IMR-90 (cell line): ENCODE measurements around the gene TFAP2C. TPM values are rescaled to one million over a fixed set of nuclear protein-coding genes. Genes with fewer than 3 reads are reported as not detected.

Source experiments
- ATAC-seq: fragments of 200-7000 bp; cut with Tn5 transposase; 2 replicates; pipeline ENCODE4 v1.9.1; 2020; ENCODE audit warnings: low read depth, mild to moderate bottlenecking, moderate library complexity
- BruUV-seq: library from RNA; stranded (reverse); fragments of 400-500 nt; replicated peaks from 2 replicates; lab custom pipeline; 2021; lab: Mats Ljungman, UMichigan
- CTCF ChIA-PET: fragments of 300-600 bp; formaldehyde crosslinking; extraction: SDS; loops from one replicate; lab custom pipeline; 2021; ENCODE audit warnings: antibody characterized with exemption; lab: Yijun Ruan, JAX
- POLR2A ChIA-PET: fragments of 300-600 bp; sonication (Branson Sonifier 250); formaldehyde crosslinking; loops from one replicate; lab custom pipeline; 2022; ENCODE audit warnings: antibody characterized with exemption; ENCODE audit not compliant: unreplicated experiment; lab: Charles Lee
- DNase-seq: peaks from one replicate; pipeline ENCODE4 v3.0.0; 2013
- H2AFZ ChIP-seq: replicated peaks from 2 replicates; pipeline ENCODE3; 2013; ENCODE audit warnings: low read length, mild to moderate bottlenecking; ENCODE audit not compliant: poor library complexity
- H2AK5ac ChIP-seq: 2 replicates; pipeline ENCODE4 v1.6.1; 2013; ENCODE audit warnings: low read depth, low read length, inconsistent platforms
- H2AK9ac ChIP-seq: replicated peaks from 2 replicates; pipeline ENCODE3; 2013; ENCODE audit warnings: mild to moderate bottlenecking, low read depth, low read length, moderate library complexity; ENCODE audit not compliant: poor library complexity
- H2BK120ac ChIP-seq: 2 replicates; pipeline ENCODE4 v1.6.1; 2013; ENCODE audit warnings: low read depth, low read length, inconsistent platforms
- H2BK15ac ChIP-seq: 3 replicates; pipeline ENCODE4 v1.6.1; 2013; ENCODE audit warnings: low read depth, low read length, inconsistent platforms
- H2BK20ac ChIP-seq: 2 replicates; pipeline ENCODE4 v1.6.1; 2013; ENCODE audit warnings: low read depth, mild to moderate bottlenecking, inconsistent platforms, low read length, moderate library complexity
- H2BK5ac ChIP-seq: 2 replicates; pipeline ENCODE4 v1.6.1; 2013; ENCODE audit warnings: mild to moderate bottlenecking, low read depth, low read length, inconsistent platforms; ENCODE audit not compliant: poor library complexity, severe bottlenecking
- H3K14ac ChIP-seq: replicated peaks from 2 replicates; pipeline ENCODE4 v1.6.1; 2013; ENCODE audit warnings: low read depth, low read length, inconsistent platforms
- H3K18ac ChIP-seq: 2 replicates; pipeline ENCODE4 v1.6.1; 2013; ENCODE audit warnings: low read depth, low read length, control low read depth
- H3K23ac ChIP-seq: 2 replicates; pipeline ENCODE4 v1.6.1; 2013; ENCODE audit warnings: low read depth, low read length, inconsistent platforms
- H3K27ac ChIP-seq: 2 replicates; pipeline ENCODE4 v1.5.1; 2013; ENCODE audit warnings: mild to moderate bottlenecking, control low read depth, low read length; ENCODE audit not compliant: insufficient read depth
- H3K27me3 ChIP-seq: 2 replicates; pipeline ENCODE4 v1.6.1; 2013; ENCODE audit warnings: low read length; ENCODE audit not compliant: control insufficient read depth, insufficient read depth
- H3K36me3 ChIP-seq: 2 replicates; pipeline ENCODE4 v1.6.1; 2013; ENCODE audit warnings: low read length, mixed read lengths; ENCODE audit not compliant: control insufficient read depth, insufficient read depth
- H3K4ac ChIP-seq: 2 replicates; pipeline ENCODE4 v1.6.1; 2013; ENCODE audit warnings: low read depth, low read length, inconsistent platforms
- H3K4me1 ChIP-seq: 2 replicates; pipeline ENCODE4 v1.6.1; 2013; ENCODE audit warnings: low read length, mixed read lengths; ENCODE audit not compliant: control insufficient read depth, insufficient read depth
- H3K4me2 ChIP-seq: 2 replicates; pipeline ENCODE4 v1.6.1; 2013; ENCODE audit warnings: low read depth, mild to moderate bottlenecking, control low read depth, low read length, moderate library complexity
- H3K4me3 ChIP-seq: 2 replicates; pipeline ENCODE4 v1.5.1; 2013; ENCODE audit warnings: low read depth, mild to moderate bottlenecking, control low read depth, low read length, moderate library complexity; ENCODE audit not compliant: insufficient read depth
- H3K56ac ChIP-seq: 2 replicates; pipeline ENCODE4 v1.6.1; 2013; ENCODE audit warnings: low read length, inconsistent platforms; ENCODE audit not compliant: insufficient read depth; ENCODE audit errors: extremely low read depth
- H3K79me1 ChIP-seq, 2 experiments: 2 replicates each; pipeline ENCODE4 v1.6.1; 2013; ENCODE audit warnings: low read length in 2 of 2, inconsistent platforms in 1 of 2, low read depth in 1 of 2
- H3K9ac ChIP-seq: 2 replicates; pipeline ENCODE4 v1.6.1; 2013; ENCODE audit warnings: low read depth, low read length, control low read depth
- H3K9me1 ChIP-seq: 2 replicates; pipeline ENCODE4 v1.6.1; 2013; ENCODE audit warnings: low read length, inconsistent platforms; ENCODE audit not compliant: insufficient read depth
- H3K9me3 ChIP-seq: 2 replicates; pipeline ENCODE4 v1.6.1; 2013; ENCODE audit warnings: low read length; ENCODE audit not compliant: control insufficient read depth, insufficient read depth
- H4K20me1 ChIP-seq: 2 replicates; pipeline ENCODE4 v1.6.1; 2013; ENCODE audit warnings: low read length, inconsistent platforms; ENCODE audit not compliant: insufficient read depth
- H4K5ac ChIP-seq: 2 replicates; pipeline ENCODE4 v1.6.1; 2013; ENCODE audit warnings: mild to moderate bottlenecking, low read depth, low read length, control low read depth
- H4K8ac ChIP-seq, 2 experiments: 2 replicates each; pipeline ENCODE4 v1.6.1; 2013; ENCODE audit warnings: low read depth in 2 of 2, low read length in 2 of 2, control low read depth in 1 of 2, inconsistent platforms in 1 of 2
- H4K91ac ChIP-seq: 2 replicates; pipeline ENCODE4 v1.6.1; 2013; ENCODE audit warnings: low read depth, low read length, inconsistent platforms; ENCODE audit not compliant: insufficient read depth
- BHLHE40 ChIP-seq: fragments of 150-350 bp; IDR thresholded peaks from 2 replicates; pipeline ENCODE4 v1.6.1; 2016; ENCODE audit warnings: mild to moderate bottlenecking, low read depth, low read length
- CEBPB ChIP-seq: IDR thresholded peaks from 2 replicates; pipeline ENCODE4 v1.6.1; 2012; ENCODE audit warnings: low read depth, low read length, improper control_type of control experiment
- CHD1 ChIP-seq: IDR thresholded peaks from 2 replicates; pipeline ENCODE4 v1.6.1; 2012; ENCODE audit warnings: low read depth, low read length, improper control_type of control experiment
- CTCF ChIP-seq: conservative IDR thresholded peaks from 2 replicates; pipeline ENCODE4 v1.5.1; 2012; ENCODE audit warnings: mild to moderate bottlenecking, low read depth, low read length, improper control_type of control experiment
- ELK1 ChIP-seq: fragments of 150-350 bp; IDR thresholded peaks from 2 replicates; pipeline ENCODE4 v1.6.1; 2016; ENCODE audit warnings: low read depth, mild to moderate bottlenecking, low read length, moderate library complexity, borderline replicate concordance
- FOS ChIP-seq: fragments of 150-350 bp; IDR thresholded peaks from 2 replicates; pipeline ENCODE4 v1.6.1; 2016; ENCODE audit warnings: low read depth, low read length
- MAFK ChIP-seq: IDR thresholded peaks from 2 replicates; pipeline ENCODE4 v1.6.1; 2012; ENCODE audit warnings: low read depth, low read length, improper control_type of control experiment
- MAZ ChIP-seq: IDR thresholded peaks from 2 replicates; pipeline ENCODE4 v1.6.1; 2012; ENCODE audit warnings: low read depth, mild to moderate bottlenecking, low read length, improper control_type of control experiment, moderate library complexity, borderline replicate concordance
- MXI1 ChIP-seq: IDR thresholded peaks from 2 replicates; pipeline ENCODE4 v1.6.1; 2012; ENCODE audit warnings: low read depth, mild to moderate bottlenecking, low read length, moderate library complexity, borderline replicate concordance
- NFE2L2 ChIP-seq: fragments of 150-350 bp; IDR thresholded peaks from 2 replicates; pipeline ENCODE4 v1.6.1; 2016; ENCODE audit warnings: low read depth, mild to moderate bottlenecking, low read length
- POLR2A ChIP-seq: IDR thresholded peaks from 2 replicates; pipeline ENCODE4 v1.6.1; 2012; ENCODE audit warnings: mild to moderate bottlenecking, low read depth, low read length
- RAD21 ChIP-seq: IDR thresholded peaks from 2 replicates; pipeline ENCODE4 v1.6.1; 2012; ENCODE audit warnings: low read length, improper control_type of control experiment
- RCOR1 ChIP-seq: IDR thresholded peaks from 2 replicates; pipeline ENCODE4 v1.6.1; 2012; ENCODE audit warnings: mild to moderate bottlenecking, low read length, improper control_type of control experiment; ENCODE audit not compliant: insufficient replicate concordance
- RFX5 ChIP-seq: IDR thresholded peaks from 2 replicates; pipeline ENCODE4 v1.8.0; 2012; ENCODE audit warnings: low read depth, mild to moderate bottlenecking, low read length, moderate library complexity
- SMC3 ChIP-seq: fragments of 150-350 bp; IDR thresholded peaks from 2 replicates; pipeline ENCODE4 v1.6.1; 2016; ENCODE audit warnings: low read depth, mild to moderate bottlenecking, antibody characterized with exemption, low read length, moderate library complexity
- USF2 ChIP-seq: fragments of 150-350 bp; IDR thresholded peaks from 2 replicates; pipeline ENCODE4 v1.6.1; 2017; ENCODE audit warnings: mild to moderate bottlenecking, antibody characterized with exemption, low read length, low read depth
- WGBS, 2 experiments: methylation state at CpG; one replicate each; pipeline versions ENCODE4 v1.1.5 to v1.1.7; 2013; ENCODE audit warnings: missing lambda C conversion rate in 2 of 2; ENCODE audit not compliant: insufficient read length in 1 of 2; ENCODE audit errors: extremely low coverage in 2 of 2; 5-methylcytosine and 5-hydroxymethylcytosine counted together
- dilution Hi-C: fragments of 300-500 bp; cut with HindIII; formaldehyde crosslinking; loops from one replicate; pipeline ENCODE4 v1.14.3; 2018; ENCODE audit warnings: low sequenced_read_pairs; ENCODE audit not compliant: unreplicated experiment
- in situ Hi-C: fragments of 300-500 bp; cut with MboI; formaldehyde crosslinking; loops from 3 replicates; pipeline ENCODE4 v1.14.3; 2019; ENCODE audit warnings: low sequenced_read_pairs, inconsistent platforms, mixed read lengths
- intact Hi-C: fragments of 100-400 bp; cut with micrococcal nuclease; formaldehyde crosslinking; loops from 2 replicates; pipeline ENCODE4 v1.10.0; 2022
- polyA plus RNA-seq, 3 experiments: library from polyadenylated mRNA; depleted of rRNA; stranded (reverse); fragments of >200 nt; gene quantifications; 2 replicates each; pipeline ENCODE4 v1.2.3, GENCODE V29; 2012; ENCODE audit warnings: low replicate concordance in 1 of 3
- total RNA-seq: library from RNA; depleted of rRNA; stranded (reverse); fragments of >200 nt; gene quantifications from 2 replicates; pipeline ENCODE4 v1.2.3, GENCODE V29; 2012

The TFAP2C gene
- total and polyA plus RNA-seq, 2 of the 4 experiments (the other 2 are of a cell fraction) = under 0.01 to 0.05 TPM

GRCh38 chr20:56626367-56627121, 2.6 kb upstream of the TFAP2C start:
- Histone ChIP-seq H3K27ac (no peak overlapping the region), H2BK20ac (no peak overlapping the region), H2AK9ac (no peak overlapping the region), H3K36me3 (no peaks in the 10 kb centered on the region), H3K4me1 (no peaks in the 10 kb centered on the region; the same call in 1 of the 2 replicates), H4K91ac (no peak overlapping the region), H2BK15ac (no peak overlapping the region), H3K18ac (no peak overlapping the region), H2AK5ac (no peak overlapping the region), H3K4me3 (no peak overlapping the region), H4K8ac (no peak overlapping the region), H3K9me3 (no peaks in the 10 kb centered on the region), H3K9ac (no peak overlapping the region), H3K14ac (no peak overlapping the region), H2BK120ac (no peak overlapping the region), H2BK5ac (no peak overlapping the region), H3K9me1 (no peaks in the 10 kb centered on the region), H4K20me1 (no peaks in the 10 kb centered on the region), H3K56ac (no peak overlapping the region), H3K4me2 (no peak overlapping the region), H3K4ac (no peak overlapping the region), H3K27me3 (peaks cover 77% of the 10 kb centered on the region), H4K5ac (no peak overlapping the region), H2AFZ (peak overlapping the region; percentile 58), H3K79me1 (no peaks in the 10 kb centered on the region), H3K23ac (no peak overlapping the region)
- CTCF ChIA-PET = no interaction called here
- intact Hi-C loops = no loop called here
- WGBS, 2 experiments = 2% methylated on average over 21 of the region's 60 CpGs; no CpG with 5 or more reads in 1 of the 2 experiments
- no TSS peak for BruUV-seq
- TF ChIP-seq CTCF (no peak), CEBPB (no peak), SMC3 (no peak), BHLHE40 (no peak), POLR2A (no peak), FOS (no peak), RCOR1 (no peak), MAZ (no peak), RFX5 (no peak), USF2 (no peak), ELK1 (no peak), CHD1 (no peak), RAD21 (no peak), NFE2L2 (no peak), MAFK (no peak), MXI1 (no peak)
- DNase-seq = no peak
- no peak for ATAC-seq
- in situ Hi-C loops = no loop called here
- POLR2A ChIA-PET = no interaction called here
- dilution Hi-C loops = no loop called here
